Activated naive CD8-positive, alpha-beta T cell treated with anti-CD3 and anti-CD28 coated beads, Interleukin-2, amount 10 ng/mL, durations not matched to agents 7 days and 5 days (primary cell): ENCODE data around the gene PRKG1. TPM values are rescaled to one million over a fixed set of nuclear protein-coding genes. Genes with fewer than 3 reads are reported as not detected.
A peak's percentile ranks its signal among the peaks of the same experiment; 100 is the strongest.

ENCODE experiments used
- ATAC-seq: fragments of 150-1000 bp; cut with Tn5 transposase; one replicate; pipeline ENCODE4 v1.10.0; 2021; ENCODE audit warnings: low read depth, moderate library complexity
- POLR2A ChIA-PET: fragments of 350-600 bp; sonication (Branson Sonifier 250); formaldehyde crosslinking; loops from one replicate; lab custom pipeline; 2021; ENCODE audit warnings: antibody characterized with exemption; lab: Charles Lee
- DNase-seq: peaks from one replicate; pipeline ENCODE4 v3.0.0; 2021
- H3K27ac Mint-ChIP-seq: one replicate; pipeline ENCODE4 v1.8.0; 2022; ENCODE audit warnings: mild to moderate bottlenecking, mixed read lengths
- H3K27me3 Mint-ChIP-seq: one replicate; pipeline ENCODE4 v1.8.0; 2022; ENCODE audit warnings: mild to moderate bottlenecking, moderate library complexity, mixed read lengths
- H3K36me3 Mint-ChIP-seq: one replicate; pipeline ENCODE4 v1.8.0; 2021; ENCODE audit warnings: mild to moderate bottlenecking, mixed read lengths
- H3K4me1 Mint-ChIP-seq: one replicate; pipeline ENCODE4 v1.8.0; 2021; ENCODE audit warnings: mixed read lengths
- H3K4me3 Mint-ChIP-seq: one replicate; pipeline ENCODE4 v1.8.0; 2022; ENCODE audit warnings: mild to moderate bottlenecking, moderate library complexity, mixed read lengths
- H3K9me3 Mint-ChIP-seq: one replicate; pipeline ENCODE4 v1.8.0; 2021; ENCODE audit warnings: mixed read lengths
- total RNA-seq, 2 experiments: library from RNA; stranded (reverse); gene quantifications; one replicate each; pipeline ENCODE4 v1.2.3, GENCODE V29; 2021

Gene PRKG1
- total RNA-seq, 2 experiments from 2014 or later: not detected

GRCh38 chr10:51399840-51400239 is 325.6 kb downstream of the PRKG1 start:
- no peaks in the 10 kb centered on the region for H3K27me3 Mint-ChIP-seq
- POLR2A ChIA-PET: no interaction called here
- no peaks in the 10 kb centered on the region for H3K9me3 Mint-ChIP-seq
- no peaks in the 10 kb centered on the region for H3K4me1 Mint-ChIP-seq
- ATAC-seq (no peak), DNase-seq (no peak)
- no peak overlapping the region for H3K27ac Mint-ChIP-seq
- no peak overlapping the region for H3K4me3 Mint-ChIP-seq
- no peaks in the 10 kb centered on the region for H3K36me3 Mint-ChIP-seq

- Mint-ChIP-seq H3K9me3 (no peaks in the 10 kb centered on the region), H3K36me3 (no peaks in the 10 kb centered on the region), H3K4me1 (no peaks in the 10 kb centered on the region), H3K27ac (no peak overlapping the region), H3K4me3 (no peak overlapping the region), H3K27me3 (no peaks in the 10 kb centered on the region)
- ATAC-seq (no peak), DNase-seq (no peak)
- POLR2A ChIA-PET: no interaction called here
Observed at GRCh38 chr10:51400392-51401096, 326.3 kb downstream of the PRKG1 start.

GRCh38 chr10:51403521-51403920 is 329.2 kb downstream of the PRKG1 start:
- no peak overlapping the region for H3K4me3 Mint-ChIP-seq
- no peaks in the 10 kb centered on the region for H3K4me1 Mint-ChIP-seq
- H3K27me3 Mint-ChIP-seq: no peaks in the 10 kb centered on the region
- no peak for DNase-seq
- ATAC-seq: no peak
- no peaks in the 10 kb centered on the region for H3K9me3 Mint-ChIP-seq
- no peaks in the 10 kb centered on the region for H3K36me3 Mint-ChIP-seq
- H3K27ac Mint-ChIP-seq: no peak overlapping the region
- POLR2A ChIA-PET: no interaction called here

- H3K9me3 Mint-ChIP-seq: no peaks in the 10 kb centered on the region
- no peaks in the 10 kb centered on the region for H3K36me3 Mint-ChIP-seq
- POLR2A ChIA-PET: no interaction called here
- ATAC-seq (no peak), DNase-seq (no peak)
- no peaks in the 10 kb centered on the region for H3K4me1 Mint-ChIP-seq
- H3K27ac Mint-ChIP-seq: no peak overlapping the region
- no peaks in the 10 kb centered on the region for H3K27me3 Mint-ChIP-seq
- no peak overlapping the region for H3K4me3 Mint-ChIP-seq
Observed at GRCh38 chr10:51405580-51406351, 331.5 kb downstream of the PRKG1 start.

GRCh38 chr10:51406581-51406980 is 332.3 kb downstream of the PRKG1 start:
- Mint-ChIP-seq H3K4me3 (no peak overlapping the region), H3K27ac (no peak overlapping the region), H3K36me3 (no peaks in the 10 kb centered on the region), H3K9me3 (no peaks in the 10 kb centered on the region), H3K27me3 (no peaks in the 10 kb centered on the region), H3K4me1 (no peaks in the 10 kb centered on the region)
- DNase-seq (no peak), ATAC-seq (no peak)
- POLR2A ChIA-PET: no interaction called here

GRCh38 chr10:51416494-51416893 is 342.2 kb downstream of the PRKG1 start:
- POLR2A ChIA-PET: no interaction called here
- DNase-seq: no peak
- no peak overlapping the region for H3K4me3 Mint-ChIP-seq
- H3K27me3 Mint-ChIP-seq: peaks cover 4% of the 10 kb centered on the region
- H3K36me3 Mint-ChIP-seq: no peaks in the 10 kb centered on the region
- H3K9me3 Mint-ChIP-seq: no peaks in the 10 kb centered on the region
- ATAC-seq: no peak
- no peak overlapping the region for H3K27ac Mint-ChIP-seq
- no peaks in the 10 kb centered on the region for H3K4me1 Mint-ChIP-seq

- H3K4me1 Mint-ChIP-seq: peaks cover 1% of the 10 kb centered on the region
- no peak for DNase-seq
- ATAC-seq: no peak
Observed at GRCh38 chr10:51419196-51420093, 345.2 kb downstream of the PRKG1 start.

GRCh38 chr10:51421853-51422252 is 347.6 kb downstream of the PRKG1 start:
- H3K9me3 Mint-ChIP-seq: no peaks in the 10 kb centered on the region
- ATAC-seq: no peak
- H3K4me1 Mint-ChIP-seq: peaks cover 1% of the 10 kb centered on the region
- no peak for DNase-seq
- H3K4me3 Mint-ChIP-seq: no peak overlapping the region
- H3K27me3 Mint-ChIP-seq: peaks cover 7% of the 10 kb centered on the region
- POLR2A ChIA-PET: no interaction called here
- H3K36me3 Mint-ChIP-seq: no peaks in the 10 kb centered on the region
- no peak overlapping the region for H3K27ac Mint-ChIP-seq

More at GRCh38 chr10:51419196-51420093, 345.2 kb downstream of the PRKG1 start:
- Mint-ChIP-seq H3K27me3 (peaks cover 5% of the 10 kb centered on the region), H3K9me3 (no peaks in the 10 kb centered on the region), H3K27ac (no peak overlapping the region), H3K36me3 (no peaks in the 10 kb centered on the region), H3K4me3 (no peak overlapping the region)
- POLR2A ChIA-PET: no interaction called here

- ATAC-seq: peak; percentile 47
- DNase-seq: no peak
- H3K27me3 Mint-ChIP-seq: peaks cover 7% of the 10 kb centered on the region
- POLR2A ChIA-PET: no interaction called here
- H3K4me3 Mint-ChIP-seq: no peak overlapping the region
- peaks cover 1% of the 10 kb centered on the region for H3K4me1 Mint-ChIP-seq
- H3K27ac Mint-ChIP-seq: no peak overlapping the region
- no peaks in the 10 kb centered on the region for H3K9me3 Mint-ChIP-seq
- no peaks in the 10 kb centered on the region for H3K36me3 Mint-ChIP-seq
Observed at GRCh38 chr10:51422311-51423120, 348.2 kb downstream of the PRKG1 start.

GRCh38 chr10:51423121-51423452 is 348.8 kb downstream of the PRKG1 start:
- Mint-ChIP-seq H3K4me3 (no peak overlapping the region), H3K36me3 (no peaks in the 10 kb centered on the region), H3K9me3 (no peaks in the 10 kb centered on the region), H3K27me3 (peaks cover 4% of the 10 kb centered on the region), H3K4me1 (peaks cover 1% of the 10 kb centered on the region), H3K27ac (no peak overlapping the region)
- ATAC-seq: no peak
- no peak for DNase-seq
- POLR2A ChIA-PET: no interaction called here

- H3K4me3 Mint-ChIP-seq: no peak overlapping the region
- H3K27me3 Mint-ChIP-seq: peaks cover 4% of the 10 kb centered on the region
- no peak for DNase-seq
- H3K9me3 Mint-ChIP-seq: no peaks in the 10 kb centered on the region
- H3K4me1 Mint-ChIP-seq: peaks cover 1% of the 10 kb centered on the region
- H3K36me3 Mint-ChIP-seq: no peaks in the 10 kb centered on the region
- POLR2A ChIA-PET: no interaction called here
- no peak for ATAC-seq
- no peak overlapping the region for H3K27ac Mint-ChIP-seq
Observed at GRCh38 chr10:51425431-51425830, 351.1 kb downstream of the PRKG1 start.

- no peaks in the 10 kb centered on the region for H3K4me1 Mint-ChIP-seq
- no peak overlapping the region for H3K27ac Mint-ChIP-seq
- POLR2A ChIA-PET: interaction anchor here (1.2 kb wide), 1 partner anchor 11 kb away, joined by 3 read pairs; no protein-coding TSS in a partner anchor
- DNase-seq: no peak
- no peaks in the 10 kb centered on the region for H3K9me3 Mint-ChIP-seq
- H3K27me3 Mint-ChIP-seq: peaks cover 2% of the 10 kb centered on the region
- H3K36me3 Mint-ChIP-seq: no peaks in the 10 kb centered on the region
- no peak for ATAC-seq
- H3K4me3 Mint-ChIP-seq: no peak overlapping the region
Observed at GRCh38 chr10:51427758-51428157, 353.5 kb downstream of the PRKG1 start.

GRCh38 chr10:51430506-51430905 is 356.2 kb downstream of the PRKG1 start:
- H3K4me3 Mint-ChIP-seq: no peak overlapping the region
- H3K36me3 Mint-ChIP-seq: no peaks in the 10 kb centered on the region
- H3K4me1 Mint-ChIP-seq: no peaks in the 10 kb centered on the region
- no peak overlapping the region for H3K27ac Mint-ChIP-seq
- no peaks in the 10 kb centered on the region for H3K27me3 Mint-ChIP-seq
- ATAC-seq (no peak), DNase-seq (no peak)
- no peaks in the 10 kb centered on the region for H3K9me3 Mint-ChIP-seq
- POLR2A ChIA-PET: no interaction called here
